H1 (cell line): Measurements from ENCODE around the gene VPS54. TPM values are rescaled to one million over a fixed set of nuclear protein-coding genes. Genes with fewer than 3 reads are reported as not detected.

Source experiments
- CTCF ChIA-PET: fragments of 300-600 bp; sonication (Branson Sonifier 250); formaldehyde crosslinking; loops from one replicate; lab custom pipeline; 2021; ENCODE audit not compliant: partially characterized antibody; lab: Charles Lee
- POLR2A ChIA-PET: fragments of 300-600 bp; sonication (Branson Sonifier 250); formaldehyde crosslinking; loops from one replicate; lab custom pipeline; 2021; ENCODE audit warnings: inconsistent platforms; ENCODE audit not compliant: partially characterized antibody; lab: Charles Lee
- DNase-seq, 2 experiments: peaks; one replicate each; pipeline versions ENCODE4 v3.0.0 to v3.0.0-alpha.2; 2010 to 2022; ENCODE audit warnings: low spot score in 2 of 2, low read depth in 1 of 2, mixed read lengths in 1 of 2
- FAIRE-seq: peaks from 2 replicates; lab custom pipeline; 2011; peaks lifted over from hg19 to GRCh38; lab: Jason Lieb, UNC
- H2AFZ ChIP-seq: 2 replicates; pipeline ENCODE4 v1.8.1; 2012; ENCODE audit warnings: low read length, inconsistent platforms
- H2AK5ac ChIP-seq: 2 replicates; pipeline ENCODE4 v1.6.1; 2013; ENCODE audit warnings: low read depth, low read length
- H2BK120ac ChIP-seq: replicated peaks from 2 replicates; pipeline ENCODE3; 2013; ENCODE audit warnings: low read depth, low read length, inconsistent platforms
- H2BK12ac ChIP-seq: 2 replicates; pipeline ENCODE4 v1.6.1; 2013; ENCODE audit warnings: low read depth, low read length
- H2BK15ac ChIP-seq: 2 replicates; pipeline ENCODE4 v1.6.1; 2013; ENCODE audit warnings: low read length
- H2BK20ac ChIP-seq: 2 replicates; pipeline ENCODE4 v1.6.1; 2013; ENCODE audit warnings: low read length
- H2BK5ac ChIP-seq: 2 replicates; pipeline ENCODE4 v1.6.1; 2013; ENCODE audit warnings: low read depth, low read length
- H3K14ac ChIP-seq: 2 replicates; pipeline ENCODE4 v1.6.1; 2013; ENCODE audit warnings: inconsistent platforms; ENCODE audit not compliant: insufficient read length
- H3K18ac ChIP-seq: 2 replicates; pipeline ENCODE4 v1.6.1; 2013; ENCODE audit warnings: low read length; ENCODE audit errors: extremely low read depth
- H3K23ac ChIP-seq: 2 replicates; pipeline ENCODE4 v1.6.1; 2013; ENCODE audit warnings: inconsistent platforms; ENCODE audit not compliant: insufficient read length
- H3K23me2 ChIP-seq: 2 replicates; pipeline ENCODE4 v1.6.1; 2013; ENCODE audit warnings: low read depth, low read length
- H3K27ac ChIP-seq: 2 replicates; pipeline ENCODE4 v1.6.1; 2011; ENCODE audit warnings: low read depth, low read length, inconsistent platforms
- H3K27me3 ChIP-seq, 4 experiments: replicated peaks in 1 of 4; 1 replicate in 1 of 4; 2 replicates in 3 of 4; pipeline versions ENCODE4 v1.6.1 to v1.8.1; 2011 to 2013; ENCODE audit warnings: low read length in 3 of 4, mild to moderate bottlenecking in 3 of 4, inconsistent platforms in 2 of 4, mixed read lengths in 2 of 4, moderate library complexity in 1 of 4; ENCODE audit not compliant: control insufficient read depth in 3 of 4, insufficient read depth in 3 of 4; ENCODE audit errors: extremely low read depth in 1 of 4
- H3K36me3 ChIP-seq, 4 experiments: 2 replicates each; pipeline versions ENCODE4 v1.6.1 to v1.8.1; 2011 to 2013; ENCODE audit warnings: mild to moderate bottlenecking in 4 of 4, low read length in 3 of 4, moderate library complexity in 2 of 4, control low read depth in 1 of 4, inconsistent platforms in 1 of 4; ENCODE audit not compliant: insufficient read depth in 4 of 4, control insufficient read depth in 2 of 4
- H3K4ac ChIP-seq: replicated peaks from 2 replicates; pipeline ENCODE3; 2013; ENCODE audit warnings: low read length, low read depth, mixed read lengths, inconsistent platforms; ENCODE audit not compliant: insufficient read length
- H3K4me1 ChIP-seq, 4 experiments: replicated peaks in 1 of 4; 1 replicate in 1 of 4; 2 replicates in 3 of 4; pipeline versions ENCODE4 v1.6.1 to v1.8.1; 2011 to 2013; ENCODE audit warnings: low read length in 3 of 4, inconsistent platforms in 2 of 4, mixed read lengths in 1 of 4; ENCODE audit not compliant: insufficient read depth in 4 of 4, control insufficient read depth in 3 of 4
- H3K4me2 ChIP-seq, 2 experiments: 2 replicates each; pipeline versions ENCODE4 v1.6.1 to v1.8.1; 2011 to 2013; ENCODE audit warnings: low read depth in 2 of 2, low read length in 2 of 2, control low read depth in 1 of 2, inconsistent platforms in 1 of 2, mild to moderate bottlenecking in 1 of 2; ENCODE audit not compliant: insufficient read depth in 1 of 2
- H3K4me3 ChIP-seq, 4 experiments: fragments of 200-600, 300-600 bp in 1 of 4; sonication (generic), shearing (Covaris generic), sonication (Bioruptor Twin) in 1 of 4; 2 replicates each; pipeline versions ENCODE4 v1.5.1 to v1.8.1; 2011 to 2016; ENCODE audit warnings: low read length in 4 of 4, low read depth in 3 of 4, control low read depth in 2 of 4, inconsistent platforms in 2 of 4, mild to moderate bottlenecking in 2 of 4, mixed read lengths in 1 of 4, moderate library complexity in 1 of 4; ENCODE audit not compliant: insufficient read depth in 2 of 4; ENCODE audit errors: extremely low read depth in 1 of 4
- H3K56ac ChIP-seq: replicated peaks from 2 replicates; pipeline ENCODE3; 2013; ENCODE audit warnings: low read depth, mild to moderate bottlenecking, mixed read lengths, low read length, inconsistent platforms; ENCODE audit not compliant: insufficient read length
- H3K79me1 ChIP-seq: 2 replicates; pipeline ENCODE4 v1.6.1; 2013; ENCODE audit warnings: low read depth, low read length, control low read depth
- H3K79me2 ChIP-seq, 2 experiments: 2 replicates each; pipeline versions ENCODE4 v1.6.1 to v1.8.1; 2012 to 2013; ENCODE audit warnings: low read length in 2 of 2, mild to moderate bottlenecking in 2 of 2, inconsistent platforms in 1 of 2; ENCODE audit not compliant: insufficient read depth in 2 of 2, control insufficient read depth in 1 of 2
- H3K9ac ChIP-seq, 4 experiments: replicated peaks in 1 of 4; 1 replicate in 1 of 4; 2 replicates in 3 of 4; pipeline versions ENCODE4 v1.6.1 to v1.8.1; 2011 to 2013; ENCODE audit warnings: low read depth in 3 of 4, low read length in 3 of 4, control low read depth in 2 of 4, mild to moderate bottlenecking in 2 of 4, moderate library complexity in 2 of 4, inconsistent platforms in 1 of 4; ENCODE audit errors: extremely low read depth in 1 of 4
- H3K9me3 ChIP-seq, 2 experiments: 2 replicates each; pipeline versions ENCODE4 v1.6.1 to v1.8.1; 2012 to 2013; ENCODE audit warnings: mild to moderate bottlenecking in 2 of 2, moderate library complexity in 2 of 2, control low read depth in 1 of 2, inconsistent platforms in 1 of 2, low read depth in 1 of 2, low read length in 1 of 2, mixed read lengths in 1 of 2; ENCODE audit not compliant: insufficient read depth in 2 of 2
- H4K20me1 ChIP-seq, 2 experiments: replicated peaks in 1 of 2; 2 replicates each; pipeline versions ENCODE3 to v1.8.1; 2011 to 2013; ENCODE audit warnings: inconsistent platforms in 2 of 2, low read length in 2 of 2, mild to moderate bottlenecking in 1 of 2; ENCODE audit not compliant: insufficient read depth in 2 of 2, control insufficient read depth in 1 of 2
- H4K5ac ChIP-seq: 2 replicates; pipeline ENCODE4 v1.6.1; 2013; ENCODE audit warnings: low read length, low read depth, mixed read lengths, inconsistent platforms; ENCODE audit not compliant: insufficient read length
- H4K8ac ChIP-seq: 2 replicates; pipeline ENCODE4 v1.8.0; 2013; ENCODE audit warnings: mild to moderate bottlenecking, moderate library complexity, low read length, inconsistent platforms; ENCODE audit not compliant: insufficient read depth; ENCODE audit errors: extremely low read depth
- H4K91ac ChIP-seq: replicated peaks from 2 replicates; pipeline ENCODE3; 2013; ENCODE audit warnings: low read length, mixed read lengths, inconsistent platforms; ENCODE audit not compliant: insufficient read length
- CHD2 ChIP-seq: IDR thresholded peaks from 2 replicates; pipeline ENCODE4 v1.6.1; 2012; ENCODE audit warnings: low read length, improper control_type of control experiment
- EZH2 ChIP-seq: fragments of 200-600 bp; sonication (generic); IDR thresholded peaks from 2 replicates; pipeline ENCODE4 v1.7.1; 2012; ENCODE audit warnings: low read depth, mild to moderate bottlenecking, moderate library complexity, low read length, inconsistent platforms; ENCODE audit not compliant: severe bottlenecking
- MAFK ChIP-seq: IDR thresholded peaks from 2 replicates; pipeline ENCODE4 v1.6.1; 2012; ENCODE audit warnings: low read depth, mild to moderate bottlenecking, improper control_type of control experiment, low read length
- USF2 ChIP-seq: IDR thresholded peaks from 2 replicates; pipeline ENCODE4 v1.6.1; 2011; ENCODE audit warnings: low read length, improper control_type of control experiment
- YY1 ChIP-seq: IDR thresholded peaks from 2 replicates; pipeline ENCODE4 v1.6.1; 2011; ENCODE audit warnings: low read depth, mild to moderate bottlenecking, low read length
- WGBS, 2 experiments: shearing (Covaris generic) in 1 of 2; methylation state at CpG; one replicate each; pipeline versions ENCODE4 v1.1.6 to v1.1.7; 2013 to 2015; ENCODE audit warnings: low lambda C conversion rate in 2 of 2, mixed read lengths in 2 of 2, inconsistent platforms in 1 of 2, low coverage in 1 of 2, missing lambda C conversion rate in 1 of 2; ENCODE audit not compliant: insufficient replicate concordance in 2 of 2, insufficient coverage in 1 of 2, insufficient read length in 1 of 2; ENCODE audit errors: extremely low coverage in 1 of 2, missing lambda C conversion rate in 1 of 2; 5-methylcytosine and 5-hydroxymethylcytosine counted together
- polyA plus RNA-seq, 7 experiments: library from polyadenylated mRNA; depleted of rRNA in 3 of 7; stranded (reverse) in 5 of 7; unstranded in 2 of 7; fragments of >200 nt in 5 of 7; fragments of 200-250 nt in 2 of 7; gene quantifications; 1 replicate in 5 of 7; 2 replicates in 1 of 7; 4 replicates in 1 of 7; pipeline versions ENCODE4 v1.2.1 to v1.2.3, GENCODE V29; 2011 to 2013; ENCODE audit warnings: missing spikeins in 2 of 7, mixed read lengths in 2 of 7
- total RNA-seq: library from RNA; stranded (reverse); fragmentation: NEBNext Ultra II Directional; extraction: Animal tissue kit (Norgen Biotek cat#: 25700); gene quantifications from 2 replicates; pipeline ENCODE4 v1.2.1, GENCODE V29; 2021

VPS54 gene
- total and polyA plus RNA-seq, 2 of the 8 experiments (the other 6 are each of a cell fraction or from before 2014, with no cell fraction given), result 3.6 to 13.2 TPM

- Histone ChIP-seq H3K27ac (no peak overlapping the region), H3K9ac (no peak overlapping the region), H3K4me2 (no peak overlapping the region), H2BK20ac (no peak overlapping the region), H3K9me3 (no peaks in the 10 kb centered on the region; a peak in 1 of 4 replicates), H2AFZ (no peak overlapping the region), H3K4ac (no peak overlapping the region), H4K91ac (no peak overlapping the region), H2BK120ac (no peak overlapping the region), H2BK12ac (no peak overlapping the region), H3K4me1 (no peaks in the 10 kb centered on the region), H2BK15ac (no peak overlapping the region), H3K14ac (no peak overlapping the region), H3K18ac (no peak overlapping the region), H2AK5ac (no peak overlapping the region), H3K79me2 (no peaks in the 10 kb centered on the region), H3K27me3 (no peaks in the 10 kb centered on the region), H3K23ac (no peak overlapping the region), H3K36me3 (peaks cover 0 to 6% (median 0%) of the 10 kb centered on the region in 4 experiments; a peak in 2 of 8 replicates), H3K79me1 (no peaks in the 10 kb centered on the region; the same call in 1 of the 2 replicates), H4K5ac (no peak overlapping the region), H2BK5ac (no peak overlapping the region), H4K8ac (no peak overlapping the region), H3K4me3 (no peak overlapping the region), H3K23me2 (no peaks in the 10 kb centered on the region), H3K56ac (no peak overlapping the region), H4K20me1 (no peaks in the 10 kb centered on the region)
- ChIA-PET POLR2A (no interaction called here), CTCF (no interaction called here)
- DNase-seq, result no peak
- WGBS, 2 experiments, result 89% methylated on average over 2 of the region's 2 CpGs; no CpG with 5 or more reads in 1 of the 2 experiments
- FAIRE-seq, result no peak
- TF ChIP-seq CHD2 (no peak), MAFK (no peak), USF2 (no peak), YY1 (no peak), EZH2 (no peak)
Observed at GRCh38 chr2:63983986-63984605, 35.1 kb downstream of the VPS54 start.
